ENCODE results near the gene HHIP.
A peak's percentile ranks its signal among the peaks of the same experiment; 100 is the strongest.

Gene HHIP, protein sequence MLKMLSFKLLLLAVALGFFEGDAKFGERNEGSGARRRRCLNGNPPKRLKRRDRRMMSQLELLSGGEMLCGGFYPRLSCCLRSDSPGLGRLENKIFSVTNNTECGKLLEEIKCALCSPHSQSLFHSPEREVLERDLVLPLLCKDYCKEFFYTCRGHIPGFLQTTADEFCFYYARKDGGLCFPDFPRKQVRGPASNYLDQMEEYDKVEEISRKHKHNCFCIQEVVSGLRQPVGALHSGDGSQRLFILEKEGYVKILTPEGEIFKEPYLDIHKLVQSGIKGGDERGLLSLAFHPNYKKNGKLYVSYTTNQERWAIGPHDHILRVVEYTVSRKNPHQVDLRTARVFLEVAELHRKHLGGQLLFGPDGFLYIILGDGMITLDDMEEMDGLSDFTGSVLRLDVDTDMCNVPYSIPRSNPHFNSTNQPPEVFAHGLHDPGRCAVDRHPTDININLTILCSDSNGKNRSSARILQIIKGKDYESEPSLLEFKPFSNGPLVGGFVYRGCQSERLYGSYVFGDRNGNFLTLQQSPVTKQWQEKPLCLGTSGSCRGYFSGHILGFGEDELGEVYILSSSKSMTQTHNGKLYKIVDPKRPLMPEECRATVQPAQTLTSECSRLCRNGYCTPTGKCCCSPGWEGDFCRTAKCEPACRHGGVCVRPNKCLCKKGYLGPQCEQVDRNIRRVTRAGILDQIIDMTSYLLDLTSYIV

DNA sequence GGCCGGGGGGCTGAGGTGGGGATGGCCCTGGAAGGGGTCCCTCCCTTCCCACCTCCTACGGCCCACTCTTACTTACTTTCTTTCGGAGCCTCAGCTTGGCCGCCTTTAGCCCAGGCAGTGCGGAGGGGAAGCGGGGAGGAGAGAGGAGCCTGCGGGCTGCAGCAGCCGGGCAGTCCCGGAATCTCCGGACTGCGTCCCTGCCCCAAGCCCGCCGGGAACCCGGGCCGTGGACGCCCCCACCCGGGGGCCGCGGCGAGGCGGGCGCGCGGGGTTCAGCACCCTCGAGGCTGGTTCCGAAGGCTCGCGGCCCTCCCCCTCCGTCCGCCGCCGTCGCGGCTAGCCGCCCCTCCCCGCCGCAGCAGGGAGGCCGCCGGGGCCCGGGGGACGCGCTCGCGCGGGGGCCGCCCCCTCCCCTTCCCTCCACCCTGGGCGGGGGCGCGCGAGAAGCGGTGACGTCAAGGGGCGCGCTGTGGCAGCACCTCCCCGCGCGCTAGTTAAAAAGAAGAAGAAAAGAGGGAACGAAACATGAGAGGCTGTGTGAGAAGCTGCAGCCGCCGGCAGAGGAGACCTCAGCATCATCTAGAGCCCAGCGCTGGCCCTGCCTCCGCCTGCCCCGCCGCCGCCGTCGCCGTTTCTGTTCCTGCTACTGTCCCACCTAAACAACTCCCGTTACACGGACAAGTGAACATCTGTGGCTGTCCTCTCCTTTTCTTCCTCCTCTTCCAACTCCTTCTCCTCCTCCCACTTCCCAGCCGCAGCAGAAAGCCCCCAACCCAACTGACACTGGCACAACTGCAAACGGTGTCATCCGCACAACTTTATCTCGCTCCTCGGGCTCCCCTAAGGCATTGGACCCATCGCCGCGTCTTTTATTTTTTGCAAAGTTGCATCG is at the start of gene HHIP:
HHIP (plus strand) TSS at position 526 of the 892 bp plus-strand sequence. CDS start 520 bp downstream, outside the sequence.
- DNase-seq, result peak; percentile 79

DNA sequence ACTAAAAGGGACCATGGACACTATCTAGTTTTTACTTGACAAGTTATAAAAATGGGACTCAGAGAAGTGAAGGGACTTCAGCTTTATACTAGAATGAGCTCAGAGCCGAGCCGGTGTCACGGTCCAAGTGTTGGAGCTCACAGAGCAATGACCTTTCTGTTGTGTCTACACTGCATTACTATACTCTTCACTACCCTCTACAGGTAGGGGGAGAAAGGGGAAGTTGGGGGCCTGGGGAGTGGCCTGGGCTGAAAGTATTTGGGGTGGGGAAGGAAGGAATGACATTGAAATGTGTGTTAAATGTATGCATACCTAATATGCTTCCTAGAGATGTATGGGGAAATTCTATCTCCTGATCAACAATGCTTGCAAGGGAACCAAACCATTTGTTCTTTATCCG is 48.8 kb upstream of the HHIP start:
- no peak for DNase-seq

DNA sequence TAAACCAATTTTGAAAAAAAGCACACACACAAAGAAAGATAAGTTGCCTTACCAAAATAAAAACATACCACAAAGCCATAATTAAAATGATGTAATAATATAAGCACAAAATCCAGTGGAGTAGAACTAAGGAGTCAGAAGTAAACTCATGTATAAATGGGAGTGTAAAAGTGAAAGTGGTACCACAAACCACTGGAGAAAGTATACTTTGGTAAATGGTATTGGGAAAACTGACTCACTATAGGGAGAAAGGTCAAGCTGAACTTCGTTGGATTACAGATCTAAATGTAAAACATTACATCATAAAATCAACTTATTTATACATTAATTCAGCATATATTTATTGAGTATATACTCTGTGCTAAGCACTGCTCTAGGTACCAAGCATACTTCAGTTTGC is 46.3 kb upstream of the HHIP start:
- DNase-seq, result no peak

DNA sequence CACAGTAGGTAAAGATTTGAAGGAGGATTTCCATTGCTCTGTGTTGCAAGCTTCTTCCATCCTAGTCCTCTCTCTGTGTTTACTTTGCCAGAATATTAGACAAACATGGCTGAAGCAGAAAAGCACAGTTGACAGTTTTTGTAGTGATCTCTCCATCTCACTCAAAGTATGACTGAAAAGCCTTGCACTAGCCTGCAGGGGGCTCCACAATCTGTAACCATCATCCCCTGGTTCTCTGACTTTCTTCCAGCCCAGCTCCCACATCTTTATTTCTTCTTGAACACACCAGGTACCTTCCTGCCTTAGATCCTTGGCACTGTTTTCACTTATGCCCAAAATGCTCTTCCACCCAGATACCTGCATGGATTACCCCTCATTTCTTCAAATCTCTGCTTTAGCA is 34.1 kb upstream of the HHIP start:
- peak; percentile 32 for DNase-seq

DNA sequence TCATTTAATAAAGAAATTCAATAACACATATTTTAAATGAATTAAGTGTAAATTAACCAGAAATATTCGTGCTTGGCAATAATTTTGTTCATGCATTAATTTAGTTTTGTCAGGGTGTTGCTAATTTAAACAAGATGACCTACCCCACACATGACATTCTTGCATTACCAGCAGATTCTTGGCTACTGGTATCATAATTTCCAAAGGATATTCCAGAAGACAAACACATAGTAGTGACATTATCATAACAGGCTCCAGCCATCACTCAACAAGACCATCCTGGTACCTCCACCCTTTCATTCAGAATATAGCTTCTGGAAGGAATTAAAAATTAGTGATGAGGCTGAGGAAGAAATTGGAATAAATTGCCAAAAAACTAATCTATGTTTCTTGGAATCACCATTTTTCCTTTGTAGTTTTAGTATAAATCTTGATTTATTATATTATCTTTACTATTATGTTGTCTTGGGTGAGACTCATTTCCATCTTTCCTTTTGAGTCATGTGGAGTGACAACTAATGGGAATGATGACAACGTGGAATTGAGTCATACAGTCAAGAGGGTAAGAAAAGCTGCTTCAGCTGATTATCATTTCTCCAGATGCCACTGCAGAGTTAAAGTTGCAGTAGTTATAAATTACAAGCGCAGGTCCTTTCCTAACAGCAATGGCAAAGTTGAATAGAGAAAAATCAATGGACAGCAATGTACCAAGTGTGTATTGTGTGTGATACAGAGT is 30.9 kb upstream of the HHIP start:
- DNase-seq, result no peak

DNA sequence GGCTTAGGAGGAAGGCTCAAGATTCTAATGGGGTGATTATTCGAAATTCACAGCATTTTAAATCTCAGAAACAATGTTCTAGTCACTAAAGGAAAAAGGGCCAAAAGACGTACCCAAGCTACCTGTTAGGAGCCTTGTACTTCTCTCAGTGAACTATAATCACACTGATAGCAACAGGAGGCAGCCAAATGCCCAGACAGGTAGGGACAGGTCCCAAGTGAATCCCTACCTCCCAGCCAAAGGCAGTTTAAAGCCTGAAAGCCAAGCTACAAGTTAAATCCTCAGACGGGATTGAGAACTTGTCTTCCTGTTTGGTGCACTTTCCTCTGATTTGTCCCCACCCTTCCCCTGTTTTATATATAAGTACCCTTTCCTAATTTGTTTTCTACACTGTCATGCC is 24.3 kb upstream of the HHIP start:
- DNase-seq, result no peak

DNA sequence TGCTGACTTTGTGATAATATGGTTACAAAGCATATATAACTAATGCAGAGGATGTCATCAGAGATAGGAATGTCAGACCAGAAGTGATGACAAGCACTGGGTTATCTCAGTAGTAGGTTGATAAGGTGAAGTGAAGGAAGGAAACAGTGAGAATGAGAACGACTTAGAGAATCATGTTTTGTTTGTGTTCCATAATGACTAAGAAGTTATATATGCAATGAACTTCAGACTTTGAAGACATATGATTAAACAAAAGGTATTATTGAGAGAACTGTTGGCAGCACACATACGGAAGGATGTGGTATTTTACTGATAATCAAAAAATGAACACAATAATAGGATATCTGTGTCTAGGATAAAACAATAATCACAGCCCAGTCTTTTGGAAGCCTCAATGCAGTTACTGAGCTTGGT is 18.3 kb upstream of the HHIP start:
- no peak for DNase-seq

DNA sequence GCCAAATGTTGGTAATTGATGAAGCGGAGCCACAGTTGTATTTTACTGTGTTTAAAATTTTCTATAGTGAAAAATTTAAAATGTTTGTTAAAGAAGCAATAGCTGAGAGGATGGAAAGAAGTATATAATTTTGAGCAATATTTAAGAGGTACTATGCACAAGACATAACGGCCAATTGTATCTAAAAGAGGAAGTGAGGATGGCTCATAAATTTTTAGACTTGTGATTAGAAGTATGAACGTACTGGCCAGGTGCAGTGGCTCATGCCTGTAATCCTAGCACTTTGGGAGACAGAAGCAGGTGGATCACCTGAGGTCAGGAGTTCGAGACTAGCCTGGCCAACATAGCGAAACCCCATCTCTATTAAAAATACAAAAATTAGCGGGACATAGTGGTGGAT is 12.7 kb upstream of the HHIP start:
- DNase-seq, result no peak

DNA sequence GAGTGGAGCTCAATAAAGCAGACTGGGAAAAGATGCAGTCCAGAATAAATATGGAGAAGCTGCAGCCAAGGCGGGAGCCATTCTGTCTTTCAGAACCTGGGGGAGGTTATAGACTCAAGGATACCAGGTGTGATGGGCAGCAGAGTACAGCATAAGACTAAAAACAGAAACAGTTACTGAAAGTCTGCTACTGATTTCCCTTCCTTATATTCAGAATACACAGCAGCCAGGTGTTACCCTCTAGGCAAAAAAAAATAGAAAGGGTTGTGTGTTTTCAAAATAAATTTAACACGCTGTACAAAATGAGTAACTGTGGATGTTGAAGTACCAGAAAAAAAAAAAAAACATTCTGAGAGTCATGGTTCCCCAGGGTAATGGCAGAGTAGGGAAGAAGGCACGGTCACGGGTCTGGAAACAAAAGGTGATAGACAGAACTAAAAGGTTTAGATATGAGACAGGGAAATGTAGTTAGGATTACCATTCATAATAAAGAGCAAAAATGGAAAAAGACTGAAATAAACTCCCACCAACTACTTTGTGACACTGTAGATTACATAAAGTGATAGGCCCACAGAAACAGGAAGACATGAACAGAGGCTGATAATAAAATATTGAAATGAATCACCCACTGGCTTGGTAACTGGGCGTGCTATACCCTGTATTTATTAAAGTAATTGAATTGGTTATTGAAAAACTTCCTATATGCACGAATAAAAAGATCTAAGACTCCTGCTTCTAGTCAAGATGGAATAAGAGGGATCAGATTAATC is 10.8 kb upstream of the HHIP start:
- no peak for DNase-seq

DNA sequence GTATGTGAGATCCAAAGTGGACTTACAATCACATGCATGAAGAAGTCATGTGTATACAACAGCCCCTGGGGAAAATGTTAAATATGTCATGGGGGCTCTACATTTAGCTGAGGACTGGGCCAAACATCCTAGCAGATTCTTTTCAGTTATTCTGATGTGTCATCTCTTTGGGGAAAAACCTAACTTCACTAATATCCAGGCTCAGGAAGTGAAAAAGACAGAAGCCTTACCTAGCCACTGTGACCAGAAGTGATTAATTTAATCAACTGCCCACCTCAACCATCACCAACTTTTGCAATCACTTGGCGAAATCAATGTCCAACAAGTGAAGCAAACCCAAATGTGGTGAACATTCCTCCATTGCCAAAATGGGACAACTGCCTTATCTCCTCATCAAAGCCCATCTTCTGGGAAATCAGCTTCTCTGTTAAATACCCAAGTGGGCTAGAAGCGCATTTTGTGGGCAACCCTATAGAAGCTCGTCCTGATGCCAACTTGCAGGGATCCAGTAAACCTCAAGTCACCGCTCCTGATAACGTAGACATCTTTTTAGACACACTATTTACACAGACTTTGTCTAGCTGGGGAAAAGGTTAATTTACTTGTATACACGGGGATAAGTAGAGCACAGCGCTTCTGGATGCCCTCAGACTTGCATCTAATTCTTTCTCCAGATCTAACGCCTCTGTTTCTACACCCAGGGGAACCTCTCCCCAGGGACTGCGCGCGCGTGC is 1.4 kb upstream of the HHIP start:
- no peak for DNase-seq

DNA sequence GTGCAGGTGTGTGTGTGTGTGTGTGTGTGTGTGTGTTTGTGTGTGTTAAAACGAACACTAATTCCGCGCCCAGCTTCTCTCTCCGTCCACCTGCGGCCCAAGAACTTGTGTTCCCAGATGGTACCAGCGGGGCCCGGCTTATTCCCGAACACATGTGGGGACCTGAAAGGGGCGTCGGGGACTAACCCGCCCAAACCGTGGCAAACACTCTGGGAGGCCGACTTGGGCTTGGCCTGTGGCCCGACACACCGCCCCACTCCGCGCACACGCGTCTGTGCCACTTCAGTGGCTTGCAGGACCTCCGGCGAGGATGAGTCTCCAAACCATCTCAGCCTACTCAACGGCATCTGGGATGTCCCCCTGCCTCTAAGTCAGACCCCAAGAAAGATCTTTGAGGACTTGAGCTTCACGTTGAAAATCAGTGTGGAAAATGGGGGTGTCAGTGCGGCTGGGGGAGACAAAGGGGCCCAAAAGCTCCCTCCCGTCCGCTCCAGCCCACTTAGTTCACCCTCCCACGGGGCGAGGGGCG is 790 bp upstream of the HHIP start:
- DNase-seq, result peak; percentile 51

DNA sequence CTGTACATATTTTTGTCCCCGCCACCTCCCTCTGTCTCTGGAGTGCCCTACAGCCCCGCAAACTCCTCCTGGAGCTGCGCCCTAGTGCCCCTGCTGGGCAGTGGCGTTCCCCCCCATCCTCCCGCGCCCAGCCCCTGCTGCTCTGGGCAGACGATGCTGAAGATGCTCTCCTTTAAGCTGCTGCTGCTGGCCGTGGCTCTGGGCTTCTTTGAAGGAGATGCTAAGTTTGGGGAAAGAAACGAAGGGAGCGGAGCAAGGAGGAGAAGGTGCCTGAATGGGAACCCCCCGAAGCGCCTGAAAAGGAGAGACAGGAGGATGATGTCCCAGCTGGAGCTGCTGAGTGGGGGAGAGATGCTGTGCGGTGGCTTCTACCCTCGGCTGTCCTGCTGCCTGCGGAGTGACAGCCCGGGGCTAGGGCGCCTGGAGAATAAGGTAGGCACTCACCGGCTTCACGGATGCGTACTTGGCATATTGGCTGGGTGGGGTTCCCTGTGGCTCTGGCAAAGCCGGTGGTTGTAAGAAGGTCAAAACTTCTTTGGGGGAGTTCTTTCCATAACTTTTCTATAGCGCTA is 653 bp downstream of the HHIP start:
- peak; percentile 53 for DNase-seq

DNA sequence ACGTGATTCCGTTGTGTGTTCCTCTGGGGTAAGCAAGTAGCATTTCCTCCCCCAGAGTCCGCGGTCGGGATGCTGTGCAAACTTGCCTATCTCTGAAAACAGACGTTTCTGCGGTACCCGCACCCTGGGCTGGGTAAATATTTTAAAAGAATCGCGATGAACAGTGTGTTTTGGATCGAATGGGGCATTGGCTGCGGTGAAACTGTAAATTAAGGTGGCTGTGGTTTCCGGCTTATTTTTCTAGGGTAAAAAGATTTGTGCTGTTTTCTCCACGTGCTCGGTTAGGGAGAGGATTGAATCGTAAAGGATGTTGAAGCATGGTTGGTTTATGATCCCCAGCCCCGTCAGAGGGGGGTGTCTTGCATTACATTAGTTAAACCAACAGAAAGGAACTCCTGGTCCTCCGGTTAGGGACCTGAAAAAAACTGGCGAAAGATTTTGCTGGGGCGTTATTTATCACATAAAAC is 1.2 kb downstream of the HHIP start:
- peak; percentile 53 for DNase-seq

DNA sequence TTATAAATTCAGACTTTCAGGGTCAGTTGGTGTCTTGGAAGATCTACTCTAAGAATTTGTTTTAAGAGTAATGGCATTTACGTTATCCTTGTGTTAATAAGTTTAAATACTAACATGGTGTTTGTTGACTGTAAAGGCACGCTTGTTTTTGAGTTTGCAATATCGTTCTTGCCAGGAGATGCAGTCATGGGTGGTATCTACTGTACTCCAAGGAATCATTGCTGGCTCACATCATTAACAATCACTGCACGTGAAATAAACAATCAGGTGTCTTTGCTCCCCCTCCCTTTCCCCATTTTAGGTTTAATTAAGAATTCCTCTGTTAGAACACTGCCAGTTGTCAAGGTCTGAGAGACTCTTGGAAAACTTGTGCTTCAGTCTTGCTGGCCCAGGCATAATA is 1.6 kb downstream of the HHIP start:
- peak; percentile 10 for DNase-seq

DNA sequence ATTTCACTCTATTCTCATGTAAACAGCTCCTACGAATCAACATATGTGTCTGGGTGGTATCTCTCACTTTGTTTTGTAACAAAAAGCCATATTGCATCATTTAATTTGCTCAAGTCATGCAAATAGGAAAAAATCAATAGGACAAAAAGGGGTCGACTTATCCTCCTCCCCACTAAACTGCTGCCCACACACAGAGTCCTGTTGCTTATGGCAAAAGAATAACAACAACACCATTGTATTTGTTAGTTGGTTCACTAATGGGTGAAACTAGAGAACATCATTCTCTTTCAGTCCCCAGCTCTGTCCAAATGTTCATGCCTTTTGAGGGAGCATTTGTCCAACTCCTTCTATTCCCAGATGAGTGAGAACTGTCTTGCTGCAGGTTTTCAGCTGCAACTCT is 2.1 kb downstream of the HHIP start:
- DNase-seq, result no peak

DNA sequence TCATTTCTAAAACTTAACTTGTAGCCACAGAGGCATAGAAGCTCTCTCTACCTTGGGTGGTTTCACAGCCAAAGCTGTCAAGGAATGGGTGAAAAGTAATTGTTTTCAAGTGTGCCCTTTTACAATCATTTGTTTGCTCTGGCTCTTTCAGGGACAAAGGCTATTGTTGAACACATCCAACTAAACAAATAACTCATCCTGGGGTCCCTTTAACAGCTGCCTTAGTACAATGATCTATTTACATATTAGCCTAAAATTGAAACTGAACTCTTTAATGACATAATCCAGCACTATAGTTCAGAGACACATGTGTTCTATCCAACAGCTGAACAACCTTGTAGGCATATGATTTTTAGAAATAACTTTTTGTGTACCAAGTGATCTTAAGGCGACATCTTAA is 3.7 kb downstream of the HHIP start:
- DNase-seq, result peak; percentile 90

DNA sequence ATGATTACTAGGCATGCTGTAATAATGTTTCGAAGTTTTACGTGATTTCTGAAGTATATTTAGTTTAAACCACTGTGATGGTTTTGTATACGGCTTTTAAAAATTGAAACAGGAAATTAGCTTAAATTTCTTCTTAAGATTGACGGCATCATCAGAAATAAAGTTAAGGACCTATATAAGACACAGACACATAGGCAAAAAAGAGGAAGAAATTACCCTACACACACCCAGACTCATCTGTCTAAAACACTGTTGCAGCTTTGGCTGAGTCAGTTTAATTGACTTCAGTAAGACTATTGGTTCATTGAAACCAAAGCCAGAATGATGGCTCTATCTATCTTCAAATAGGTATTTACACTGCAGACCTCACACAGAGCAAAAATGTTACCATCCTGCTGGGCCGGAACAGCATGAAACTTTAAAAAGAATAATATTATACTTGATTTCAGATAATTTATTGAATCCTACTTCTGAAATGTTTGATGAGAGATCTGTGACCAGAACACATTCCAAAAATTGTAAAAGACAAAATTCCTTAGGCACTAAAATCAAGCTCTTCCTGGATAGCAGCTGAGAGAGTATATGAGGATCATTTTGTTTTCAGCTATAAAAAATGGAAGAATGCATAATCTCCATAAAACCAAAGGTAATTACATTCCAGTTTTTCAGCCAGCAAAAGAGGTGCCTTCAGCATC is 4.5 kb downstream of the HHIP start:
- peak; percentile 66 for DNase-seq

DNA sequence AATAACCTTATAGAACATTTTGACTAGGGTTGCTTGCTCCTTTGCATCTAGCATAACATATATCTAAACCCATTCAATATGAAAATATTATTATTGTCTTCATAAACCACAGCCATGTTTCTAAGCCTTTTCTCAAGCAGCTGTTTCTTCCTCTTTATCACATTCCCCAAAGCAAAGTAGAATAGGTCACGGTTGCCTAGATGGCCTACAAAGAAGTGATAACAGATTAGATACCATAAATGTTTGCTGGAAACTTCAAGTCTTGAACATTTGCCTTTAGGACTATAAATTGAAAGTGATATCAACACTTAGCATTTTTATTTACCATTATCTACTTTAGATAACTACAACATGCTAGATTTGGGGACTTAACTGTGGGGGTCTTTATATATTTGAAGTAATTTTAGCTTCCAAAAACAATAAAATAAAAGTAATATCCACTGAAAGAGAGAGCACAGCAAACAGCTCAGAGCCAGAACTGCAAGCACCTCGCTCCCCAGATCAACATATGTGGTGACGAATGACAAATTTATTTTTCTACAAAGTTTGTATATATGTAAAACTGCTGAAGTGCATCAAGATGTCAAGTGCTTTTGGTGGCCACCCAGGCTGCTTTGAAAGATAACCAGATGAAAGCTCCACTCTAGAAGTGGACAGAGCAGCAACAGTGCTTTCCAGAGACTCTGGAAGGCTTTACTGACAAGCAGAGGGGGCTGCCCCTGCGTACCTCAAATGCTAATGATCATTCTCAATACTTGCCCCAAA is 8.0 kb downstream of the HHIP start:
- no peak for DNase-seq

DNA sequence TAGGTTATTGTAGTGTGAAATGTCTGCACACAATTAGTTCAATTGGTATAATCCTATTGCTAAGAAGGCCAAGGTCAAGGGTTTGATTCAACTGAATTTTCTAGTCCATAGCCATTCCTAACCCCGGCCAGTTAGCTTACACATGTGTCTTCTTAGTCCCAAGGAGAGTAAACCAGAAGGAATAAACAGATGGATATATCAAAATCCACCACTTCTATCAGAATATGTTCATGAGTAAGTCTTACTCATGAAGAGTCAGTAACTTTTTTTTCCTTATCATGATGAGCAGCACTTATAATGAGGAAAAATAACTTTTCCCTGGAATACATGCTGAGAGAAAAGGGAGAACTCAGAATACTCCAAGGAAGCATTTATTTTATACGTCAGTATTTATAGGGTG is 9.5 kb downstream of the HHIP start:
- DNase-seq, result no peak
